ENCODE results near the gene MTERF4. TPM values are rescaled to one million over a fixed set of nuclear protein-coding genes. Genes with fewer than 3 reads are reported as not detected.

Gene MTERF4
- total and polyA plus RNA-seq, 2 donors: 35.7 to 41.3 TPM

DNA sequence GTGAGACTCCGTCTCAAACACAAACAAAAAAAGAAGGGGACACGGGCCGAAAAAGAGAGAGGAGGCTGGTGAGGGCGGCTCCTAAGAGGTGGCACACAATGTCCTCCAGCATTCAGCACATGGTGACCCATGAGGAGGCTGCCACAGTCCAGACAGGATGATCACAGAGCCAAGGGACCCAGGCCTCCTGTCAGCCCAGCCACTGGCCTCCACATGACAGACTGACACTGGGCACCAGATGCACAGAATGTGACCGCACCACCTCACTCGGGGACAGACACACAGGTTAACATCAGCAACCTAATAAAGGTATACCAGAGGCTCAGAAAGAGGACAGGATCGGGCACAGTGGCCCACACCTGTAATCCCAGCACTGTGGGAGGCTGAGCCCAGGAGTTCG is 26.2 kb upstream of the MTERF4 start:
- WGBS: 98% methylated on average over 8 of the region's 8 CpGs
- H3K4me1 ChIP-seq (ENCODE audit: insufficient read depth): no peaks in the 10 kb centered on the region
- no peaks in the 10 kb centered on the region for H3K36me3 ChIP-seq (ENCODE audit: insufficient read depth)
- H3K27ac ChIP-seq (ENCODE audit: low read depth): no peak overlapping the region
- no peak for DNase-seq (ENCODE audit: extremely low spot score)
- no peak overlapping the region for H3K4me3 ChIP-seq (ENCODE audit: low read depth, low read length)

DNA sequence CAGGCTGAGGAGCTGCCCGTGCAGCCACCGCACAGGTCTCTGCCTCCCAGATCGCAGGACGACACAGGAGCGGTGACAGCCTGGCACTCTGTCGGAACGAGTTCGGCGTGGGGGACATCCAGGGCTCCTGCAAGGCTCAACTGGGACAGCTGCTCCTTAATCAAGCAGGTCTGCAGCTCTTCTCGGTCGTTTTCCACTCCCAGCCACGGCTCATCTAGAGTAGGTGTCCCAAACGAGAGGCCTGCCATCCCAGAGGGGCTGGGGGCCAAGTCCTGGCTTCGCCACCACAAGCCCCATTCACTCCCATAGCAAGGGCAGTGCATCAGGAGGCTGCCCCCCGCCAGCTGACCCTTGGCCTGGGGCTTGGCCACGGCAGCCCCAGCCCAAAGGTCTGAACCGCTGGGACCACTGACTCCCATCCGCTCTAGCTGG is 24.7 kb upstream of the MTERF4 start:
- no peaks in the 10 kb centered on the region for H3K4me1 ChIP-seq (ENCODE audit: insufficient read depth)
- no peaks in the 10 kb centered on the region for H3K36me3 ChIP-seq (ENCODE audit: insufficient read depth)
- H3K27ac ChIP-seq (ENCODE audit: low read depth): no peak overlapping the region
- no peak overlapping the region for H3K4me3 ChIP-seq (ENCODE audit: low read depth, low read length)
- WGBS: 95% methylated on average over 18 of the region's 18 CpGs
- no peak for DNase-seq (ENCODE audit: extremely low spot score)

- Histone ChIP-seq H3K27ac (ENCODE audit: low read depth) (no peak overlapping the region), H3K4me3 (ENCODE audit: low read depth, low read length) (no peak overlapping the region), H3K4me1 (ENCODE audit: insufficient read depth) (no peaks in the 10 kb centered on the region), H3K36me3 (ENCODE audit: insufficient read depth) (no peaks in the 10 kb centered on the region)
- 94% methylated on average over 21 of the region's 21 CpGs for WGBS
- no peak for DNase-seq (ENCODE audit: extremely low spot score)
Measured at GRCh38 chr2:241126201-241126611, 24.1 kb upstream of the MTERF4 start.

GRCh38 chr2:241125626-241126025 is 23.5 kb upstream of the MTERF4 start:
- no peak for DNase-seq (ENCODE audit: extremely low spot score)
- Histone ChIP-seq H3K4me3 (ENCODE audit: low read depth, low read length) (no peak overlapping the region), H3K36me3 (ENCODE audit: insufficient read depth) (no peaks in the 10 kb centered on the region), H3K4me1 (ENCODE audit: insufficient read depth) (no peaks in the 10 kb centered on the region), H3K27ac (ENCODE audit: low read depth) (no peak overlapping the region)
- WGBS: 94% methylated on average over 13 of the region's 13 CpGs

DNA sequence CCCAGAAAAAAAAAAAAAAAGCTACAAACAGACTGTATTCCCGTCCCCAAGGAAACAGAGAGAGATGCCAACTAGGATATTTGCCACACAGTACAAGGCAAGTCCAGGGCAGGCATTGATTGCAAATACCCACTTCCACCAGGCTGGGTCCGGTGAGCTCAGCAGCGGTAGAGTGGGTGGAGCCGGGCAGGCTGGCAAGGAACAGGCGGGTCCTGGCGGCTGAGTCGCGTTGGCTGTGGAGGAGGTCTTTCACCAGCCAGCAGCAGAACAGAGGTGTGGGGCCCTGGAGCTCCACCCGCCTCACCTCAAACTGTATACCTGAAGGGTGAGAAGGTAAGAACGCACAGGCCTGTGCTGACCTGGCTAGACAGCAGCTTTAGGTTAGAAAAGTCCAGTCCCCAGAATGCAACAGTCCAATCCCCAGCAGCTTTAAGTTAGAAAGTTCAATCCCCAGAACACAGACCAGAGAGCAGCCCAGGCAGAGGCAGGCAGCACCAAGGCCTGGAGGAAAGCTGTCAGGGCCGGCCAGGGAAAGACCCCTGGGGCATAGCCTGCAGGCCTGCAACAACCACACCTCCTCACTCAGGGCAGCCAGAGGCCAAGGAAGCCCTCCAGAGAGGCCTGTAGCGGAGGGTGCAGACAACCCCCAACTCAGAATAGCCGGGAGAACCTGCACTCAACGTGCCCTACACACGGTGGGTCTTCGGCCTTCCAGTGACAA is 21.9 kb upstream of the MTERF4 start:
- 87% methylated on average over 16 of the region's 16 CpGs for WGBS
- no peaks in the 10 kb centered on the region for H3K36me3 ChIP-seq (ENCODE audit: insufficient read depth)
- H3K4me3 ChIP-seq (ENCODE audit: low read depth, low read length): no peak overlapping the region
- no peak overlapping the region for H3K27ac ChIP-seq (ENCODE audit: low read depth)
- DNase-seq (ENCODE audit: extremely low spot score): no peak
- no peaks in the 10 kb centered on the region for H3K4me1 ChIP-seq (ENCODE audit: insufficient read depth)

DNA sequence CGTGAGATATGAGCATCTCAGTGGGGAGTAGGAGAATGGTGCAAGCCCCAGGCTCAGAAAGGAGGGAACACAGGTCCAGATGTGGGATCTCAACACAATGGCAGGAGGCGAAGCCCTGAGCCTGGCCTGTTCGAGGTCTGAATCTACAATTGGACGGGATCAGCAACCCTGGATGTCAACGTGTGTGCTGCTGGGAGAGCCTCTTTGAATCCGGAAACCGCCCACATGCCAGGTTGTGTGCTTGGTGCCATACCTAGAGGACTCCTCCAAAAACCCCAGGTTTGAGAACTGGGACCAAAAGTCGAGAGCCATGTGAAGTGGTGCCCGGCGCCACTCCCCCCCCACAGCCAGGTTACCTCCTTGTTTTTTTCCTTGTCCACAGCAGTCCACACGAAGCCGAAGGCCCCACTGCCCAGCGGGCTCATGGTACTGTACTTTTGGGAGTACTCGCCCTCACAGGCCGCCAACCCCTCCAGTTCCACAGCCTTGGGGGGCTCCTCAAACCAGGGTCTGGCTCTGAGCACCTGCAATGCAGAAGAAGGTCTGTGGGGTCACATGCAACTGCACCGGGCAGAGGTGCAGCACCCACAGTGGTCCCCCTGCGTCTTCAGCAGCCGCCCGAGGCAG is 20.4 kb upstream of the MTERF4 start:
- H3K27ac ChIP-seq (ENCODE audit: low read depth): no peak overlapping the region
- no peak for DNase-seq (ENCODE audit: extremely low spot score)
- 85% methylated on average over 19 of the region's 19 CpGs for WGBS
- no peaks in the 10 kb centered on the region for H3K36me3 ChIP-seq (ENCODE audit: insufficient read depth)
- no peak overlapping the region for H3K4me3 ChIP-seq (ENCODE audit: low read depth, low read length)
- no peaks in the 10 kb centered on the region for H3K4me1 ChIP-seq (ENCODE audit: insufficient read depth)

DNA sequence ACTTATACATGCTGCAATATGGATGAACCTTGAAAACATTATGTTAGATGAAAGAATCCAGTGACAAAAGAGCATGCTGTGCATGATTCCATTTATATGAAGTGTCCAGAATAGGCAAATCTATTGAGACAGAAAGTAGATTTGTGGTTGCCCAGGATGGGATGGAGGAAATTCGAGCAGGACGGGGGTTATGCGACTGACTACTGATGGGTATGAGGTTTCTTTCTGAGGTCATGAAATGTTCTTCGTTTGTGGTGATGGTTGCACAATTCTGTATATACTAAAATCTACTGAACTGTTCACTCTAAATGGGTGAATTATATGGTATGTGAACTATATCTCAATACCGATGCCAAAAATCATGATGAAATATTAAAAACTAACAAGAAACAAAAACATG is 18.9 kb upstream of the MTERF4 start:
- Histone ChIP-seq H3K4me1 (ENCODE audit: insufficient read depth) (no peaks in the 10 kb centered on the region), H3K36me3 (ENCODE audit: insufficient read depth) (no peaks in the 10 kb centered on the region), H3K4me3 (ENCODE audit: low read depth, low read length) (no peak overlapping the region), H3K27ac (ENCODE audit: low read depth) (no peak overlapping the region)
- 98% methylated on average over 5 of the region's 5 CpGs for WGBS
- DNase-seq (ENCODE audit: extremely low spot score): no peak

GRCh38 chr2:241120440-241120839 is 18.4 kb upstream of the MTERF4 start:
- DNase-seq (ENCODE audit: extremely low spot score): no peak
- Histone ChIP-seq H3K36me3 (ENCODE audit: insufficient read depth) (no peaks in the 10 kb centered on the region), H3K4me1 (ENCODE audit: insufficient read depth) (no peaks in the 10 kb centered on the region), H3K27ac (ENCODE audit: low read depth) (no peak overlapping the region), H3K4me3 (ENCODE audit: low read depth, low read length) (no peak overlapping the region)
- 97% methylated on average over 2 of the region's 2 CpGs for WGBS

DNA sequence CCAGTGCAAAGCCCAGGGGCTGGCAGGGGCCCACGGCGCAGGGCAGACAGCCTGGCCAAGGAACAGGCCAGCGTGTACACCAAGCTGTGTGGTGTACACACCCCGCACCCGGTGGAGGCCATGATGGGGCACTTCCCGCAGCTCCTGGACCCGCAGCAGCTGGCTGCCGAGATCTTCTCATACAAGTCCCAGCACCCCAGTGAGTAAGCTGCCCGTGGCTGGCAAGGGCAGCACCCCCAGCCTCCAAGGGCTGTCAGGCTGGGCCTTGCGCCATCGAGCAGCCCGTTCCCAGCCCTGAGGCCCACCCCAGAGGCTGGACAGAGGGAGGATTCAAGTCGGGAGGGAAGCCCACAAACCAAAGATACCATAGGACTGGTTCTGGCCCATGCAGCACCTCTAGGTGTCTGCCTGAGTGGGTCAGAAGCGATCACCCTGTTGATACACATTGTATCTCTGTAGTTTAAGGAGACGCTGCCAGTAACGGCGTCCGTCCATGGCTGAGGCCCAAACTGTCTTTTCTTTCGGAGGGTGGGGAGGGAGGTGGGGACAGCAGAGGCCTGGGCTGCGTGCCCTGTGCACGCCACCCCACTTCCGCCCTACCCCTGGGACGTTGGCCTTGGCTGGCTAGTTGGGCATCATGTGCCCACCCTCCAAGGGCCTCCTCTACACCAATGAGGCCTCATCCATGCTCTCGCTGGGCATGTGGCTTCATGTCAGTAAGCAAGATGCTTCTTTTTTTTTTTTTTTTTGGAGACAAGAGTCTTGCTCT is 16.8 kb upstream of the MTERF4 start:
- no peaks in the 10 kb centered on the region for H3K4me1 ChIP-seq (ENCODE audit: insufficient read depth)
- DNase-seq (ENCODE audit: extremely low spot score): no peak
- no peak overlapping the region for H3K4me3 ChIP-seq (ENCODE audit: low read depth, low read length)
- H3K36me3 ChIP-seq (ENCODE audit: insufficient read depth): no peaks in the 10 kb centered on the region
- no peak overlapping the region for H3K27ac ChIP-seq (ENCODE audit: low read depth)
- WGBS: 91% methylated on average over 24 of the region's 24 CpGs

- no peak for DNase-seq (ENCODE audit: extremely low spot score)
- H3K36me3 ChIP-seq (ENCODE audit: insufficient read depth): no peaks in the 10 kb centered on the region
- H3K4me1 ChIP-seq (ENCODE audit: insufficient read depth): no peaks in the 10 kb centered on the region
- WGBS: 90% methylated on average over 32 of the region's 32 CpGs
- no peak overlapping the region for H3K27ac ChIP-seq (ENCODE audit: low read depth)
- no peak overlapping the region for H3K4me3 ChIP-seq (ENCODE audit: low read depth, low read length)
Measured at GRCh38 chr2:241116606-241117560, 14.8 kb upstream of the MTERF4 start.

- H3K4me3 ChIP-seq (ENCODE audit: low read depth, low read length): no peak overlapping the region
- DNase-seq (ENCODE audit: extremely low spot score): no peak
- 71% methylated on average over 8 of the region's 8 CpGs for WGBS
Measured at GRCh38 chr2:241115361-241115760, 13.3 kb upstream of the MTERF4 start.

GRCh38 chr2:241114836-241115235 is 12.7 kb upstream of the MTERF4 start:
- Histone ChIP-seq H3K27ac (ENCODE audit: low read depth) (no peak overlapping the region), H3K4me1 (ENCODE audit: insufficient read depth) (no peaks in the 10 kb centered on the region), H3K4me3 (ENCODE audit: low read depth, low read length) (no peak overlapping the region), H3K36me3 (ENCODE audit: insufficient read depth) (no peaks in the 10 kb centered on the region)
- 96% methylated on average over 11 of the region's 11 CpGs for WGBS
- DNase-seq (ENCODE audit: extremely low spot score): no peak

More at GRCh38 chr2:241115361-241115760, 13.3 kb upstream of the MTERF4 start:
- H3K36me3 ChIP-seq (ENCODE audit: insufficient read depth): no peaks in the 10 kb centered on the region
- no peak overlapping the region for H3K27ac ChIP-seq (ENCODE audit: low read depth)
- H3K4me1 ChIP-seq (ENCODE audit: insufficient read depth): no peaks in the 10 kb centered on the region

DNA sequence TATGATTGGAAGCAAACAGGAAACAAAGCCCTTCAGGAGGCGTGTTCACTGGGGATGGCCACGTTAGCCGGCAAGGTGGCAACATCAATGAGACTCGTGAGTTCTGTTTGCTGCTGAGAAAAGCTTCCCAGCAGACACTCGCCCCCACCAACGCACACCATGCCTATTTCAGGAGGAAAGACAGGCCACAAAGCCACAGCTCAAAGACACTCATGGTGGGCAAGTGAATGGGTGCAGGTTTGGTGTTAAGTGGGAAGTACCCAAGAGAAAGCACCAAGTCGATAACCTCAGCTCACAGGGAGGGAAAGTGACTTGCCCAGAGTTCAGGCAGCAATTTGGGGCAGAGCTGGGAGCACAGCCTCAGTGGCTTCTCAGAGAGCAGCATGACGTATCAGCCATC is 10.5 kb upstream of the MTERF4 start:
- WGBS: 84% methylated on average over 8 of the region's 8 CpGs
- Histone ChIP-seq H3K27ac (ENCODE audit: low read depth) (no peak overlapping the region), H3K4me1 (ENCODE audit: insufficient read depth) (no peaks in the 10 kb centered on the region), H3K36me3 (ENCODE audit: insufficient read depth) (no peaks in the 10 kb centered on the region), H3K4me3 (ENCODE audit: low read depth, low read length) (no peak overlapping the region)
- no peak for DNase-seq (ENCODE audit: extremely low spot score)
